Cardiac septum (tissue), 1 donor: ENCODE results near the gene CDKN2A. TPM values are rescaled to one million over a fixed set of nuclear protein-coding genes. Genes with fewer than 3 reads are reported as not detected.

ENCODE experiments used
- DNase-seq: peaks from one replicate; pipeline ENCODE4 v3.0.0-alpha.2; 2020; ENCODE audit warnings: low spot score
- intact Hi-C: fragments of 100-400 bp; cut with DNase I; formaldehyde crosslinking; loops from one replicate; pipeline ENCODE4 v1.14.0; 2022
- total RNA-seq: library from RNA; stranded (reverse); fragmentation: NEBNext Ultra II Directional; extraction: Animal tissue kit (Norgen Biotek cat#: 25700); gene quantifications from one replicate; pipeline ENCODE4 v1.2.1, GENCODE V29; 2021
- donor health status: DM: no; HTN: no; CAD: no.

The CDKN2A gene
- total RNA-seq, 1 donor from 2014 or later = 1.2 TPM

- intact Hi-C loops = no loop called here
Observed at GRCh38 chr9:21985964-21986667, 8.1 kb downstream of the CDKN2A start.

GRCh38 chr9:21984101-21984500 is 10.1 kb downstream of the CDKN2A start:
- intact Hi-C loops = no loop called here
- DNase-seq = no peak

More at GRCh38 chr9:21985964-21986667, 8.1 kb downstream of the CDKN2A start:
- DNase-seq = no peak

- no peak for DNase-seq
- intact Hi-C loops = no loop called here
Observed at GRCh38 chr9:21983561-21983935, 10.6 kb downstream of the CDKN2A start.

GRCh38 chr9:21982861-21983560 is 11.2 kb downstream of the CDKN2A start:
- intact Hi-C loops = no loop called here

GRCh38 chr9:21982391-21982790 is 11.8 kb downstream of the CDKN2A start:
- DNase-seq = no peak
- intact Hi-C loops = no loop called here

More at GRCh38 chr9:21982861-21983560, 11.2 kb downstream of the CDKN2A start:
- no peak for DNase-seq

GRCh38 chr9:21976334-21976875 is 17.8 kb downstream of the CDKN2A start:
- intact Hi-C loops = no loop called here
- no peak for DNase-seq

- intact Hi-C loops = no loop called here
- DNase-seq = no peak
Observed at GRCh38 chr9:21974722-21975409, 19.3 kb downstream of the CDKN2A start.

GRCh38 chr9:21974343-21974721 is 19.9 kb downstream of the CDKN2A start:
- intact Hi-C loops = no loop called here
- DNase-seq = no peak

GRCh38 chr9:21972361-21972760 is 21.8 kb downstream of the CDKN2A start:
- DNase-seq = no peak
- intact Hi-C loops = no loop called here

- intact Hi-C loops = no loop called here
- no peak for DNase-seq
Observed at GRCh38 chr9:21970800-21971640, 23.2 kb downstream of the CDKN2A start.

- intact Hi-C loops = loop anchor here (5.0 kb wide), 1 partner anchor 37 kb away; the partner anchor contains the start of gene CDKN2B
- no peak for DNase-seq
Observed at GRCh38 chr9:21969951-21970799, 24.0 kb downstream of the CDKN2A start.

- DNase-seq = no peak
- intact Hi-C loops = loop anchor here (5.0 kb wide), 1 partner anchor 38 kb away; the partner anchor contains the start of gene CDKN2B
Observed at GRCh38 chr9:21969011-21969940, 24.9 kb downstream of the CDKN2A start.

GRCh38 chr9:21968331-21969010 is 25.7 kb downstream of the CDKN2A start:
- intact Hi-C loops = loop anchor here (5.0 kb wide), 1 partner anchor 39 kb away; the partner anchor contains the start of gene CDKN2B

GRCh38 chr9:21967702-21968101 is 26.5 kb downstream of the CDKN2A start:
- intact Hi-C loops = loop anchor here (5.0 kb wide), 1 partner anchor 40 kb away; the partner anchor contains the start of gene CDKN2B
- DNase-seq = no peak

More at GRCh38 chr9:21968331-21969010, 25.7 kb downstream of the CDKN2A start:
- no peak for DNase-seq

GRCh38 chr9:21967169-21967568 is 27.0 kb downstream of the CDKN2A start:
- intact Hi-C loops = loop anchor here (5.0 kb wide), 1 partner anchor 40 kb away; the partner anchor contains the start of gene CDKN2B
- no peak for DNase-seq

- intact Hi-C loops = loop anchor here (5.0 kb wide), 1 partner anchor 41 kb away; the partner anchor contains the start of gene CDKN2B
- no peak for DNase-seq
Observed at GRCh38 chr9:21966140-21966851, 27.9 kb downstream of the CDKN2A start.
